HG03108 (cell line): ENCODE data around the gene NRP2.

Experiments used
- ATAC-seq: cut with Tn5 transposase; IDR thresholded peaks from one replicate; pipeline ENCODE4 v1.9.1; 2021; ENCODE audit warnings: moderate library complexity; ENCODE audit not compliant: unreplicated experiment

Gene NRP2

DNA sequence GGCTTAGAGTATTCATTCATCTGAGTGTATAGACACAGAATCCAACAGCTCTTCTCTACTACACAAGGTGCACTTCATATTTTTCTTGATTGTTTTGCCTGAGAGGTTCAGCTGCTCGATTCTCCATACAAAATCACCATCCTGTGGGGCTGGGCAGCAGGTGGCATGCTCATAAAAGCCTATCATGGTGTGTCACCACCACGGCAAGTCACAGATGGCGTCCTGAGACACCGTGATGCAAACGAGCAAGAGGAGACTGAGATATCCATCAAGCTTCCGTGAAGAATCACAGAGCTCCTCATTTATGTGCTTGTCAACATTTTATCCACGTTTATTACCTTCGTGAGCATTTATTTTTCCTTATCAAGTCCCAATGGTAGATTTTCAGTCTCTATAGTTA, 22.4 kb upstream of the NRP2 start:
- ATAC-seq = no peak

DNA sequence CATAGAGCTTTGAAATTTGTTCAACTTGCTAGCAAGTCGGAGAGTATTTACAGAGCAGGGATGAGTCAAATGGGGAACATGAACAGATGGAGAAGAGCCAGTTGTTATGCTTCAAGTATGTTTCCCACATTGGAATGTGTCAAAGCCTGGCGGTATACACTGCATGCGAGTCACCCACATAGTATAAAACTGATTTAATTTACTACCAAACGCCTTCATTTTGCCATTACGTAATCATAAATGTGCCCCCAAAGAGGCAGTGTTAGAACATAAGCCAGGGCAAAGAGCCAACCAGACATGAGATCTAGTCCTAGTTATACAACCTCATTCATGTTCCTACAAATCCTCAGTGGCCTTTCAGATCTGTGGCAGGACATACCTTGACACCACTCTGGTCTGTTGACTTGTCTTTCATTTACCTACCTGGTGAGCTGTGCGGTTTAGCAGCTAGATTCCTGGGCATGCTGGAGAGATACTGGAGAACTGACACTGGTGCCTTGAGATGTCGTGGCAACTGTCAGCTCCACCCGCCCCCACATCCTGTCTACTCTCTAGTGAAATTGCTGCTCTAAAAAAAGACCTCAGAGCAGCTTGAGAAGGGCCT, 21.7 kb upstream of the NRP2 start:
- ATAC-seq = peak; percentile 55

DNA sequence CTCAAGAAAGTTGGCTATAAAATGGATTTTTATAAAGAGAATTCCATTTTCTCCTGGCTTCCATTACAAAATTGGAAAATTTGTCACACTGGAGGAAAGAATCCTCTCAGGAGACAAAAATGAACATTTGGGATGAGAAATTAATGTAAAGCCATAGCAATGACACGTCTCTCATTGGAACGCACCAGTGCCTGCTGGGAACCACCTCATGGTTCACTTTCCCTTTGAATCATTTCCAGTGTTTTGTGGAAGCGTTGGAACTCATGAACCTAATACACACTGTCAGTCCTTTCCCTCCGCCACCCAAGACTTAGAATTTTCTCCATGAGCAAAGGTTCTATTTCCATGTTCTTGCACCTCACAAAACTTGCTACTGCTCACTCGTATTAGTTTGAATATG, 21.0 kb upstream of the NRP2 start:
- no peak for ATAC-seq

DNA sequence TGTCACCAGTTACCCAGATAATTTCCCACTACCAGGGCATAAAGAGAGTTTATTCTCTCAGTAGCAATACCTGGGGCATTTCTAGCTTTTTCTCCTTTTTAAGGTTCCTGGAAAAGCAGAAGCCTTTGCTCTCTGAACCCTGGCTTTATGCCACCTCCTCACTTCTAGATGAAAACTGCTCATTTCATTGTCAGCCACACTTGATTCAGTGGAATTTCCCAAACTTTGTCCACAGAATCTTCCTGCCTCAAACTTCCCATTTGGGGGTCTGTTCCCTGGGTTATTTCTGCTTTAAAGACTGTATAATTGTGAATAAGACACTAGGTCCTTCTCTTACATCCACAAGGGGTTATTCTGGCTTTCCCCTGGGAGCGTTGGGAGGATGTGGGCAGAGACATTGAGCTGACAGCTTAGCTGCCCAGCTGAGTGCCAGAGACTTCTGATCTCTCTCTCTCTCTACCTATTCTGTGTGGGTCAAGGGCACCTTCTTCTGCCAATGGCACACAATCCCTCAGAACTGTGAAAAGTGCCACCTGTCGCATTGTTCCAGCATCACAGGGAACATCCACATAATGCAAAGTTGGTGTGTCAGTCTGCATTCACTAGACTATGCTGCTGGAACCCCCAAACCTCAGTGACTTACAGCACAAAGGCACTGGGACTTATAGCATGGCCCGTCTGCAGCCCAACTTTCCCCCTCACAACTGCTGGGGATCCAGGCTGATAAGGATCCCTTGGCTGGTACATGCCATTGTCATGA, 19.9 kb upstream of the NRP2 start:
- no peak for ATAC-seq

DNA sequence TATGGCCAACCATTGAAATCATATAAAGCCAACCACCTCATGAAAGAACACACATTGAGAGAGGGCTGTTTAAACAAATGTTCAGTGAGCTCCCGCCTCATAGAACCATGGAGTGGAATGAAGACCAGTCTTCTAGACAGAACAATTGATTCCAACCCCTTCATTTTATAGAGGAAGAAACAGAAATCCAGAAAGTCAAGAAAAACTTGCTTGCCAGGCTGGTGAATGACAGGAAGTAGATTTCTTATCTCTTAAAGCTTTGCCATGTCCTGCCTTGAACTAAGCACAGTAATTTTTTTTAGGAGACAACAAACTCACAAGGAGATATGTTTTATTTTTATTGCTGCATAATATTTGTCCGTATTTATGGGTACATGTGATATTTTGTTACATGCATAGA, 16.5 kb upstream of the NRP2 start:
- no peak for ATAC-seq

DNA sequence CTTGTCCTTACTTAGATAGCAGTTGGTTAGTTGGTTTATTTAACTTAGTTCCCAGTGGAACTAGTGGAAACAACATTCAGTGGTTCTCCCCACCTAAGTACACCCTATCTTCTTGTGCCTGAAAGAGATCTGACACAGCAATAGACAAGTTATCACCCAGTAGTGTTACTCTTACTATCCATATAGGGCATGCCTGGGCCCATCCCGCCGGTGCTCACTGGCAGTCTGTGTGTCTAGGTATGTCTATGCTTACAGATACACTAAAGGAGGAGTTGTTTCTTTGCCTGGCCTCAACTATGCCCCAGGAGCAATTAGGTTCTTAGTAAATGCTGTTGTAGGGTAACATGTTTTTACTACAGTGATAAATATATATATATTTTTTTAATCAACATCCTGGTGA, 12.0 kb upstream of the NRP2 start:
- ATAC-seq = no peak

DNA sequence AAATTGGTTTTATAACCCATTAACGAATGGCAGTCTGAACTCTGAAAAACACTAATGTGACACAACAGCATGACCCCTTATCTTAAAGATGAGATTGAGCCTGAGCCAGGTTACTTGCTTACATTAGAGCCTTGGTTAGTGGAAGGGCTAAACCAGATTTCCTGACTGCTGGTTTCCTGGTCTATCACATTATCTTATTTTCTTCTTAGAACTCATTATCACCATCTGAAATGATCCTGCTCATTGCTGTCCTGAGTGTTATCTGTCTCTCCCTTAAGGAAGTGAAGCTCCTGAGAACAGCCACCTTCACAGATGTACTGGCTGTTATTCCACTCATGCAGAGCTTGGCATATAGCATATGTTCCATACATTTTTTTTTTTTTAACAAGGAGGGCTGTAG, 9.0 kb upstream of the NRP2 start:
- ATAC-seq = no peak

DNA sequence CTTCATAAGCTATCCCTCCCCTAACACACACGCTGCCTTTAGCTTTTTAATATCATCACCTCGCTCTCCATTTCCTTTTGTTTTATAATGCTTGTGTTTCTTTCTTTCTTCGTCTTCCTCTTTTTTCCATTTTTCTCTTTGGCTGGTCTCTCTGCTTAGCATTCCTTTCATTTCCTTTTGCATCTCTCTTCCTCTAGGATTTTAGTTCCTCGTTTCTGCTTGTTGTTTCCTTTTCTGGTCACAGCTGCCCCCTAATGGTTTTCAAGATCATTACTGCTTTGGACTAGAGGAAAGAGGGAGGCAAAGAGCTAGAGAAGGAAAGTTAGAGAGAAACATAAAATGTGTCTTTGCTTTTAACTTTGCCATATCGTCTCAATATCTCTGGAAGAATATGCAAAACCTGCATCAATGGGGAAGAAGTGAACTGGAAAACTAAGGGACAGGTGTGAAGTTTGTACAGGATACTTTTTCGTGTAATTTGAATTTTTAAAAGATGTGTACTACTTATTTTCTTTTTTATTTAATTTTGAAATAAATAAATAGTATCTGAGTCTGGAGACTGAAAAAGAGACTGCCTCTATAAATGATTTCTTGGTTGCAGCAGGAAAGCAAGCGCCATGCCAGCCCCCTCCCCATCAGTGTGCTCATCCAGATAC, 6.3 kb upstream of the NRP2 start:
- no peak for ATAC-seq

DNA sequence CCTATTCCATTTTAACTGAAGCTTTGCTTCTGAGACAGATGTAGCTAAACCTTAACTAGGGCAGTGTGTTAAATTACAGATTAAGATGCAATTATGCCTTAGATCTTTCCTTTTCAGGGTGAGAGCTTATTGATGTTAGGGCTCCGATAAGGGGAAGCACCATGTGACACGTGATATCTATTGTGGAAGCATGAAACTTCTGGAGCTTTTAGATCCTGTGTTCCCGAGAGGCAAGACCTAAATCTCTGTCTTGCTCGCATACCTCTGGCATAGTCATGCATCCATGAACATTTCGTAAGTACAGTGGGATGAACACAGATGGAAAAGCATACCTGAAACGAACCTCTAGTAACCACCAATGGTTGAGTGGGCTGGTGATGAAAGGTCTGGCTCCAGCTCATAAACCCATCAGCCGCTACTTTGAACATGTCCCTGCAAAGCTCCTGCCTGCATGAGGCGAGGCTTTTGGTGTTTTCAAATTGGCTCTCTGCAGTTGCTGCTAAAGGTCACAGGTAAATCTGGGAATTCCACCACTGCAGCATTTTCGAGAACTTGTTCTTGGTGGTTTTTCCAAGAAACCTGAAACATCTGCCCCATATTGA, 3.7 kb upstream of the NRP2 start:
- no peak for ATAC-seq

DNA sequence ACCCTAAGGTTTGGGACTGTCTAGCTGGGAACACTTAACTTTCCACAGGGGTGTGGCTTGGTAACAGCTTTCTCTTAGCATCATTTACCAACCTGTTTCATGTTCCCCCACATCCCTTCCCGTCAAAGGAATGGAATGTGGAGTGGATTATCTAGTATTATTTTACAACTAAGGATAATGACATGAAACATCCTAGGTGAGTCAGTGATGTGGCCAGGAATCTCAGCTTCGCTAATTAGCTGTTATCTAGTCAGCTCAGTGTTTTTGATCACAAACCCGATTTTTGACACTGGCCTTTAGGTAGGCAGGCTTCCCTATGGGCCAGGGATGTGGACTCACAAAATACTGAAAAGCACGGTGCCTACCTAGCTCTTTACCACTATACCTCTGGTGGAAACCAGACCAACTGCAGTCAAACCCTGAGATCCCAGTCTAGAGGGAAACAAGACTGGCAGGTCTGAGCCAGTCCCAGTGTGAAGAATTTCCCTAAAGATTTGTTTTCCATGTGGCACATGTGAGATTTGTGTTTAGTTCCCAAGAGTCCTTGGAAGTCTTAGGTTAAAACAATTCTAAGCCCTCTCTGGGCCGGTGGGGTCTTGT, 2.8 kb upstream of the NRP2 start:
- ATAC-seq = no peak

DNA sequence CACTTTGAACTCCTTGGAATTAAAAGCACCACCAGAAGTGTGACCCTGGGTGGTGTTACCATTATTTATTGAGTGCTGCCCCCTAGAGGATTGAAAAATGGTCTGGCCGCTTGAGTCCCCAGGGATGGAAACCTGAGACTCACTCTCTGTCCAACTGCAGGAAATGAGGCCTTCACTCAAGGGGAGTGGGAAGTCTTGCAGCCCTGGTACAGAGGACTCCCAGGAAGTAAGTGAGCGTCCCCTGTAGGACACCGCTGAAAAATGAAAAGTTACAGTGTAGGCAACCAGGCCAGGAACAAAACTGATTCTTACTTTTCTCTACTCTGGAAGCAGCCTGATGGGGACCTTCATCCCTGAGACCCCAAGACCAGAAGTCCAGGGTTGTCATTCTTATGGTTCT, 2.2 kb upstream of the NRP2 start:
- ATAC-seq = peak; percentile 59

DNA sequence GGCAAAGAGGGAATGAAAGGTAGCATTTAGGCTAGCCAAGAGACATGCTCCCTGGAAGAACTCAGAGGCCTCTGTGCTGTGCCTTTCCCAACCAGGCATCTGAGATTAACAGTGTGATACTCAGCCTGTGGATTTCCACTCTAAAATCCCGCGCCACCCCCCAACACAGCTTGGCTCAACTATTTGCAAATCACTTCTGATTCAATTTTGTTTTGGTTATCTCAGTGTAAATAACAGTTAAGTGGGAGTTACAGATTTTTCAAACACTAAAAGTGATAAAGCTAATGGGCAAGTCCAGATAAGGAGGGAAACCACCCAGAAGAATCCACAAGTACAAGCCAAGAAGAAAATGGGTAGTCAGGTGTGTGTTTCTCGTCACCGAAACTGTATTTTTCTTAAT, 1.4 kb upstream of the NRP2 start:
- ATAC-seq = no peak

DNA sequence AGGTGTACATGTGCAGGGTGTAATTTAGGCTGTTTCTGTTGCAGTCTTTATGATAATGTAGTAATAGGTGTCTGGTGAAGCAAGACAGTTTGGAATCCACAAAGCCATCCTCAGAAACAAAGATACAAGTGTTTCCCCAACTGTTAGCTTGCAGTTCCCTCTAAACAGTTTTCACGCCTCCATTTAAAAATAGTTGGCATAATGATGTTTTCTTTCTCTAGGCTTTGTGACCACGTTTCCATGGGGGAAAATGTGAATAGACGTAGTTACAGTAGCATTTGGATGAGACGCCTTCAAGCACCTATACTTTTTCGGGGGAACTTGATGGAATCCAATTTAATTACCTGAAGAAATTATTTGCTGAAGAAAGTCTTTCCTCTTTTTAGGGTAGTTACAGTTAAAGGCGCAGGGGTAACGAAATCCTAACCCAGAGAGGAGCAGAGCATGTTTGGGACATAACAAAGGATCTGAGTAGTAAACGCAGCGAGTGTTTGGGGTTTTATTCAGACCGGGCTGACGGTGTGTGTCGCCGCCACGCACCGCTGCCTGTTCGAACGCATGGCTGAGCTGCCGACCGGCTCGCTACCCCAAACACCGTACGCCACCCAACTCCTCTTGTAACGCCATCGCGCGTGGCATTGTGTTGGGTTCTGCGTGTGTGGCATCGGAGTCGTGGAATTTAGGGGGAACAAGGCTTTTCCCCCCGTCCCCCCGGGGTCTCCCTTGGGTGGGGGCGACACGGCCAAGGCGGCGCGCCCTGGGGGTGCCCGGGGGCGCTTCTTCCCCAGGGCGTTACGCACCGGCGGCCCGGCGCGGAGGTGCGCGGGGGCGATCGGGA, 681 bp upstream of the NRP2 start:
- peak; percentile 29 for ATAC-seq

DNA sequence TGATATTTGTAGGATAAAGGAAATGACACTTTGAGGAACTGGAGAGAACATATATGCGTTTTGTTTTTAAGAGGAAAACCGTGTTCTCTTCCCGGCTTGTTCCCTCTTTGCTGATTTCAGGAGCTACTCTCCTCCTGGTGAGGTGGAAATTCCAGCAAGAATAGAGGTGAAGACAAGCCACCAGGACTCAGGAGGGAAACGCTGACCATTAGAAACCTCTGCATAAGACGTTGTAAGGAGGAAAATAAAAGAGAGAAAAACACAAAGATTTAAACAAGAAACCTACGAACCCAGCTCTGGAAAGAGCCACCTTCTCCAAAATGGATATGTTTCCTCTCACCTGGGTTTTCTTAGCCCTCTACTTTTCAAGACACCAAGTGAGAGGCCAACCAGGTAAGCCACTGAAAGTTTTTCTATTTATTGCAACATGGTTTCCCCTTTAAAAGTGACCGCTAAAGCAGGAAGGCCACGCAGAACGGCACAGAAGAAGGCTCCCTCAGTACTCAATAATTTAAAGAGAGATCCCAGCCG, 735 bp downstream of the NRP2 start:
- ATAC-seq = no peak

DNA sequence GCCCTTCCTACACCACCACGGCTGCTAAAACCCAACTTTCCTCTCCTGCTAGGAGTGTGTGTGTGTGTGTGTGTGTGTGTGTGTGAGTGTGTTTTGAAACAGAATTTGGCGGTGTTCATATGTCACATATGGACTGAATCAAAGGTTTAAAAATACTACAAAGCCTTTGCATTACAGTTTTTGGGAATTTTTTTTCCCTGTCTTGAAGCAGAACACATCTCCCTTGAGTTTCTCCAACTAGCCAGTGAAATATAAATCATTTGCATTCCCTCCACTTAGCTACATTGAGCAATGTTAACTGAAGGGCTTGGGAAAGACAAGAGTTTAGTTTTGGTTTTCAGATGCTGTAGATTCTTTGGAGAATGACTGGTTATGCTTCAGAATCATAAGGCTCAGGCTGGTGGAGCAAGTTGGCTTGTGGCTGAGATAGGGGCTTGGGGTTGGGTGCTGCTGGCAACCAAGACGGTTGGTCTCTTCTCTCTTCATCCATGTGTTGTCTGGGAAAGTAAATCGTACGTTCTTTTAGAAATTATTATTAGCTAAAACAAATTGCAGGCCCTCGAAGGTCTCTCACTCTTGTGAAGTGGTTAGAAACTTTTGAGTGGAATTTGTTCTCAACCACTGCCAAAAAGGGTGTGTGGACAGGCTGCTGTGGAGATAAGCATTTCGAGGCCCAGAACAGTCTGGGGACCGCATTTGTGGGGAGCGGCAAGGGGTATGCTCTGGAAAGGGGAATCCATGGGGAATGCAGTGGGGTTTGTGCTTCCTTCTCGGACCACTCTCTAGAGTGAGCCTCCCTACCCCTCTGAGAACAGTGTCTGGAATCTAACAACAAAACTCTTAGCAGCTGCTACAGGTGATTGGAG, 1.4 kb downstream of the NRP2 start:
- ATAC-seq = no peak

DNA sequence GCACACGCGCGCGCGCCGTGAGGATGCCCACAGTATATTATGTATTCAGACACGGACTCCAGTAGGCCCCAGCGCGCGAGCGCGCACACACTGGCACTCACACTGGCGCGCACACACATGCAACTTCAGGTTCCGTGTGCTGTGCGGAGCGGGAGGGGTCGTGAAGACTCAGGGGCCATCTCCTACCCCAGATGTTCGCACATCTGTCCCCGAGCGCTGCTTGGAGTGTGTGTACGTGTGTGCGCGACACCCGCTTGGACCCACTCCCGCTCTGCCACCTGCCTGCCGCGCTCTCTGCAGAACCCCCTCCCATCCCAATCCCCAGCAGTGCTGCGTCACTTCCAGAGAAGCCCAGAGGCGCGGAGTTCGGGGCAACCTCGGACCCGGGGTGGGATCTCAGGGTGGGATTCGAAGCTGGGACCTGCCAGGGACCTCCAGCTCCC, 2.6 kb downstream of the NRP2 start:
- ATAC-seq = no peak

DNA sequence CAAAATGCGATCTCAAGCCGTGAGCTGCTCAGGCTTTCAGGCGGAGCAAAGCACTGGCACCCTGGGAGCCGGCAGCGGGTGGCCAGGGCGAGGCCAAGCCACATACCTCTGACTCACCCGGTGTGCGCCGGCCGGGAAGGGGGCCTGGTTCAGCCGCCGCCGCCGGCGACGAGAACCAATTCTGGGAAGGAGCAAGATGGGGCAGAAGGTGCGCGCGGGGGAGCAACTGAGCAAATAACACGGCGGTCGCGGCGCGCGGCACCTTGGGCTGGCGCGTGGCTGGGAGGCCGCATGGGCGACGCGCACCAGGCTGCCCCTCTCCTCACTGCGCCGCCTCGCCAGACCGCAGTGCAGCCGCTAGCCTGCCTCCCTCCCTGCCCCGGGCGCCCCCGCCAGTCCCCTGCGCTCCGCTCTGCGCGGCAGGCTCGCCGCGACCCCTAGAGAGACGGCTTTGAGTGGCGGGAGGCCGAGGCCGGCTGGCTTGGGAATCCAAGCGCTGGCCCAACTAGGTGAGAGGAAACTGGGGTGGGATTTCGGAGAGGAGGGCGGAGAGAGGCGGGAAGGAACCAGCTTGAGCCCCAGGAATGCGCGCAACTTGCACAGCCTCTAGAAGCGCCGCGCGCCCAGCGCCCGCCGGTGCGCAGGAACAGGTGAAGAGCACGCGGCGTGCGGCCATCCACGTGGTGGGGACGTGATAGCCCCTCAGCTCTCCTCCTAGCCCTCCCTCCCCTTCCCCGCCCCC, 3.2 kb downstream of the NRP2 start:
- no peak for ATAC-seq

DNA sequence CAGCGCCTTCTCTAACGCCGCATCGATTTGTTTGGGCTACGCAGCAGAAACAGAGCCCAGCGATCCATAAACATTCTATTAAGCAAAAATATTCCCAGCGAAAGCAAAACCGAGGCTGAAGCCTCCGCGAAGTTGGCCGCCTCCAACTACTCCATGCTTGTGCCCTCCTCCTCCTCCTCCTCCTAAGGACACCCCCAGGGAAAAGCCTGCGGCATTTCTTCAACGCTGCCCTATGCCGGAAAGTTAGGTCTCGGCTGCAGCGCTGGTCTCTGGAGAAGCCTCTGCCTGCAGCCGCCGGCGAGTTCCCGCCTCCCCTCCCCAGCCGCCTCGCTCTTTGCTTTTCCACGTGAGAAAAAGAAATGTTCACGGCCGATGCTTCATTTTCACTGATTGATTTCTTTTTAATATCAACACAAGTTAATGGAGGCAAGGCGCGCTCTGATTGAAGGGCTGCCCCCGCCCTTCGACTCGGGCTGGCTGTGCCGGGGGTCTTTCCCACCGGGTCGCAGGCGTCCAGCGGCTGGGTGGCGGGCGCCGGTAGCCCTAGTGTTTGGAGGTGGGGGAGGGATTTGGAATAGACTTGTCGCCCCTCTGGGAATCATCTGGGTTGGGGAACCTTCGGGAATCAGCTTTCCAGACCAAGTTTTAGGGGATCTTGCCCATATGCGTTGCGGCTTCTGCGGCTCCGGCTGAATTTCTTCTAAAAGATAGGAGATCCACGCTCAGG, 3.9 kb downstream of the NRP2 start:
- ATAC-seq = no peak
